ENCODE results near the gene CD8B.
"Not testable (repeated sequence)": the region's sequence is repeated elsewhere in the genome, so short reads cannot be mapped to it uniquely, and the experiment has no call there.

GRCh38 chr2:86837714-86838113 lies 24.0 kb downstream of the CD8B start:
- TF ChIP-seq, protein P1, sequence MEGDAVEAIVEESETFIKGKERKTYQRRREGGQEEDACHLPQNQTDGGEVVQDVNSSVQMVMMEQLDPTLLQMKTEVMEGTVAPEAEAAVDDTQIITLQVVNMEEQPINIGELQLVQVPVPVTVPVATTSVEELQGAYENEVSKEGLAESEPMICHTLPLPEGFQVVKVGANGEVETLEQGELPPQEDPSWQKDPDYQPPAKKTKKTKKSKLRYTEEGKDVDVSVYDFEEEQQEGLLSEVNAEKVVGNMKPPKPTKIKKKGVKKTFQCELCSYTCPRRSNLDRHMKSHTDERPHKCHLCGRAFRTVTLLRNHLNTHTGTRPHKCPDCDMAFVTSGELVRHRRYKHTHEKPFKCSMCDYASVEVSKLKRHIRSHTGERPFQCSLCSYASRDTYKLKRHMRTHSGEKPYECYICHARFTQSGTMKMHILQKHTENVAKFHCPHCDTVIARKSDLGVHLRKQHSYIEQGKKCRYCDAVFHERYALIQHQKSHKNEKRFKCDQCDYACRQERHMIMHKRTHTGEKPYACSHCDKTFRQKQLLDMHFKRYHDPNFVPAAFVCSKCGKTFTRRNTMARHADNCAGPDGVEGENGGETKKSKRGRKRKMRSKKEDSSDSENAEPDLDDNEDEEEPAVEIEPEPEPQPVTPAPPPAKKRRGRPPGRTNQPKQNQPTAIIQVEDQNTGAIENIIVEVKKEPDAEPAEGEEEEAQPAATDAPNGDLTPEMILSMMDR (IDR thresholded peaks at IDR 0.05) = not testable (repeated sequence)
- not testable (repeated sequence) for TF ChIP-seq POLR2A (IDR thresholded peaks at IDR 0.05)

All from sigmoid colon (tissue), 3 donors.